ENCODE data around the gene TMEM69.

GRCh38 chr1:45677751-45678245 is 10.2 kb upstream of the TMEM69 start:
- no peak for TF ChIP-seq CTCF (IDR thresholded peaks at IDR 0.05 in 2 of 3, conservative IDR thresholded peaks at IDR 0.05 in 1 of 3; ENCODE audit: borderline replicate concordance in 1 of 3, insufficient read depth in 1 of 3, low read depth in 2 of 3, low read length in 2 of 3)
- TF ChIP-seq REST (IDR thresholded peaks at IDR 0.05; ENCODE audit: low read depth): no peak
- TF ChIP-seq EZH2phosphoT487 (IDR thresholded peaks at IDR 0.05; ENCODE audit: borderline replicate concordance): no peak
- no peak for TF ChIP-seq POLR2A (IDR thresholded peaks at IDR 0.05; ENCODE audit: borderline replicate concordance, extremely low read depth, insufficient read depth, insufficient read length)
- no peak for TF ChIP-seq ELF1 (IDR thresholded peaks at IDR 0.05; ENCODE audit: borderline replicate concordance, low read depth)
- no peak for TF ChIP-seq CEBPB (IDR thresholded peaks at IDR 0.05; ENCODE audit: low read depth)
- no peak for TF ChIP-seq ZBTB33 (IDR thresholded peaks at IDR 0.05; ENCODE audit: extremely low read depth, insufficient replicate concordance, low read length)
- TF ChIP-seq MAX (IDR thresholded peaks at IDR 0.05): no peak
- no peak for TF ChIP-seq POLR2AphosphoS5 (IDR thresholded peaks at IDR 0.05; ENCODE audit: low read depth, low read length)
- TF ChIP-seq SP1 (IDR thresholded peaks at IDR 0.05; ENCODE audit: low read depth): no peak
- no peak for TF ChIP-seq SRF (IDR thresholded peaks at IDR 0.05; ENCODE audit: low read depth)
- TF ChIP-seq EZH2 (IDR thresholded peaks at IDR 0.05): no peak
- no peak for TF ChIP-seq FOSL1 (IDR thresholded peaks at IDR 0.05; ENCODE audit: low read depth)
- TF ChIP-seq RAD21 (IDR thresholded peaks at IDR 0.05; ENCODE audit: low read depth): no peak

All from HCT116 (cell line).